Activated CD8-positive, alpha-beta memory T cell treated with anti-CD3 and anti-CD28 coated beads for 48 hours (primary cell): ENCODE results near the gene PEPD.
"Not testable (repeated sequence)": the region's sequence is repeated elsewhere in the genome, so short reads cannot be mapped to it uniquely, and the experiment has no call there.

Source experiments
- DNase-seq, 3 experiments: peaks; one replicate each; pipeline ENCODE4 v3.0.0-alpha.2; 2020; ENCODE audit warnings: low read depth in 2 of 3, low spot score in 2 of 3

PEPD gene

GRCh38 chr19:33521480-33522370, at the start of gene PEPD:
TSS of gene PEPD (minus strand) at chr19:33521791. CDS start at chr19:33521760, 31 bp downstream.
- DNase-seq, result peak; percentile 69 to 77 (median 70)

GRCh38 chr19:33569821-33570220, 48.2 kb upstream of the PEPD start:
- DNase-seq, result no peak

- DNase-seq, result no peak
Measured at GRCh38 chr19:33568706-33569105, 47.1 kb upstream of the PEPD start.

- no peak for DNase-seq
Measured at GRCh38 chr19:33564836-33565338, 43.3 kb upstream of the PEPD start.

GRCh38 chr19:33562636-33563035, 41.0 kb upstream of the PEPD start:
- DNase-seq, result no peak

GRCh38 chr19:33561666-33562065, 40.1 kb upstream of the PEPD start:
- not testable (repeated sequence) for DNase-seq

GRCh38 chr19:33561261-33561660, 39.7 kb upstream of the PEPD start:
- no peak for DNase-seq

- DNase-seq, result no peak
Measured at GRCh38 chr19:33559996-33560395, 38.4 kb upstream of the PEPD start.

- DNase-seq, result no peak
Measured at GRCh38 chr19:33558856-33559255, 37.3 kb upstream of the PEPD start.

GRCh38 chr19:33558151-33558550, 36.6 kb upstream of the PEPD start:
- DNase-seq, result no peak

GRCh38 chr19:33557720-33558119, 36.1 kb upstream of the PEPD start:
- DNase-seq, result no peak

- DNase-seq, result no peak
Measured at GRCh38 chr19:33557196-33557595, 35.6 kb upstream of the PEPD start.

- no peak for DNase-seq
Measured at GRCh38 chr19:33556261-33556660, 34.7 kb upstream of the PEPD start.

GRCh38 chr19:33555726-33556125, 34.1 kb upstream of the PEPD start:
- DNase-seq, result not testable (repeated sequence)

- no peak for DNase-seq
Measured at GRCh38 chr19:33554821-33555220, 33.2 kb upstream of the PEPD start.

GRCh38 chr19:33554391-33554790, 32.8 kb upstream of the PEPD start:
- no peak for DNase-seq

- DNase-seq, result no peak
Measured at GRCh38 chr19:33553530-33554310, 32.1 kb upstream of the PEPD start.

- no peak for DNase-seq
Measured at GRCh38 chr19:33552928-33553279, 31.3 kb upstream of the PEPD start.

GRCh38 chr19:33552191-33552927, 30.8 kb upstream of the PEPD start:
- DNase-seq, result no peak

GRCh38 chr19:33551676-33552075, 30.1 kb upstream of the PEPD start:
- no peak for DNase-seq

- DNase-seq, result no peak
Measured at GRCh38 chr19:33550768-33551167, 29.2 kb upstream of the PEPD start.
